ENCODE data around the gene FABP6. TPM values are rescaled to one million over a fixed set of nuclear protein-coding genes. Genes with fewer than 3 reads are reported as not detected.
A peak's percentile ranks its signal among the peaks of the same experiment; 100 is the strongest.
"Not testable (repeated sequence)": the region's sequence is repeated elsewhere in the genome, so short reads cannot be mapped to it uniquely, and the experiment has no call there.

FABP6 gene
- total RNA-seq, 2 experiments from 2014 or later = not detected

- Mint-ChIP-seq H3K27me3 (ENCODE audit: low read depth) (no peaks in the 10 kb centered on the region), H3K4me3 (no peak overlapping the region), H3K36me3 (ENCODE audit: low read depth) (no peaks in the 10 kb centered on the region), H3K4me1 (ENCODE audit: low read depth) (no peaks in the 10 kb centered on the region), H3K27ac (no peak overlapping the region), H3K9me3 (no peaks in the 10 kb centered on the region)
- CTCF ChIA-PET = interaction anchor here (0.6 to 1.1 kb wide), 3 partner anchors 35 to 115 kb away, joined by 3 to 4 read pairs (median 3); no protein-coding TSS in a partner anchor
- intact Hi-C loops (cut with micrococcal nuclease) = no loop called here
- peak; percentile 17 for DNase-seq
Measured at GRCh38 chr5:160230686-160231527, 1.6 kb downstream of the FABP6 start.

GRCh38 chr5:160231783-160232342 is 2.6 kb downstream of the FABP6 start:
- Mint-ChIP-seq H3K27ac (no peak overlapping the region), H3K4me3 (no peak overlapping the region), H3K9me3 (no peaks in the 10 kb centered on the region), H3K27me3 (ENCODE audit: low read depth) (no peaks in the 10 kb centered on the region), H3K4me1 (ENCODE audit: low read depth) (no peaks in the 10 kb centered on the region), H3K36me3 (ENCODE audit: low read depth) (no peaks in the 10 kb centered on the region)
- DNase-seq = peak; percentile 6
- intact Hi-C loops (cut with micrococcal nuclease) = no loop called here
- CTCF ChIA-PET = interaction anchor here (0.6 to 0.7 kb wide), 2 partner anchors 50 to 599 kb away, joined by 3 to 4 read pairs; no protein-coding TSS in a partner anchor

- DNase-seq = no peak
- Mint-ChIP-seq H3K9me3 (no peaks in the 10 kb centered on the region), H3K4me1 (ENCODE audit: low read depth) (no peaks in the 10 kb centered on the region), H3K27ac (no peak overlapping the region), H3K36me3 (ENCODE audit: low read depth) (no peaks in the 10 kb centered on the region), H3K27me3 (ENCODE audit: low read depth) (no peaks in the 10 kb centered on the region), H3K4me3 (no peak overlapping the region)
- intact Hi-C loops (cut with micrococcal nuclease) = no loop called here
- CTCF ChIA-PET = interaction anchor here (0.8 kb wide), 1 partner anchor 10 kb away, joined by 3 read pairs; no protein-coding TSS in a partner anchor
Measured at GRCh38 chr5:160233215-160233614, 3.9 kb downstream of the FABP6 start.

- Mint-ChIP-seq H3K36me3 (ENCODE audit: low read depth) (no peaks in the 10 kb centered on the region), H3K27me3 (ENCODE audit: low read depth) (no peaks in the 10 kb centered on the region), H3K9me3 (no peaks in the 10 kb centered on the region), H3K4me3 (no peak overlapping the region), H3K27ac (no peak overlapping the region), H3K4me1 (ENCODE audit: low read depth) (no peaks in the 10 kb centered on the region)
- intact Hi-C loops (cut with micrococcal nuclease) = no loop called here
- CTCF ChIA-PET = no interaction called here
- DNase-seq = no peak
Measured at GRCh38 chr5:160235731-160236130, 6.4 kb downstream of the FABP6 start.

GRCh38 chr5:160237571-160238093 is 8.3 kb downstream of the FABP6 start:
- H3K4me3 Mint-ChIP-seq = no peak overlapping the region
- CTCF ChIA-PET = no interaction called here

GRCh38 chr5:160240350-160240749 is 11.0 kb downstream of the FABP6 start:
- Mint-ChIP-seq H3K27me3 (ENCODE audit: low read depth) (no peaks in the 10 kb centered on the region), H3K36me3 (ENCODE audit: low read depth) (no peaks in the 10 kb centered on the region), H3K4me1 (ENCODE audit: low read depth) (no peaks in the 10 kb centered on the region), H3K9me3 (no peaks in the 10 kb centered on the region), H3K27ac (no peak overlapping the region), H3K4me3 (no peak overlapping the region)
- intact Hi-C loops (cut with micrococcal nuclease) = no loop called here
- DNase-seq = no peak
- CTCF ChIA-PET = interaction anchor here (0.7 kb wide), 1 partner anchor 32 kb away, joined by 6 read pairs; no protein-coding TSS in a partner anchor

More at GRCh38 chr5:160237571-160238093, 8.3 kb downstream of the FABP6 start:
- Mint-ChIP-seq H3K27ac (no peak overlapping the region), H3K27me3 (ENCODE audit: low read depth) (no peaks in the 10 kb centered on the region), H3K36me3 (ENCODE audit: low read depth) (no peaks in the 10 kb centered on the region), H3K9me3 (no peaks in the 10 kb centered on the region), H3K4me1 (ENCODE audit: low read depth) (no peaks in the 10 kb centered on the region)
- intact Hi-C loops (cut with micrococcal nuclease) = no loop called here
- no peak for DNase-seq

GRCh38 chr5:160242145-160242544 is 12.8 kb downstream of the FABP6 start:
- H3K4me1 Mint-ChIP-seq (ENCODE audit: low read depth) = no peaks in the 10 kb centered on the region
- intact Hi-C loops (cut with micrococcal nuclease) = no loop called here
- H3K36me3 Mint-ChIP-seq (ENCODE audit: low read depth) = no peaks in the 10 kb centered on the region
- H3K27ac Mint-ChIP-seq = no peak overlapping the region
- no peak overlapping the region for H3K4me3 Mint-ChIP-seq
- no peaks in the 10 kb centered on the region for H3K9me3 Mint-ChIP-seq
- no peaks in the 10 kb centered on the region for H3K27me3 Mint-ChIP-seq (ENCODE audit: low read depth)
- CTCF ChIA-PET = interaction anchor here (0.6 to 1.0 kb wide), 2 partner anchors 29 to 103 kb away, joined by 3 to 5 read pairs; no protein-coding TSS in a partner anchor
- DNase-seq = no peak

GRCh38 chr5:160245506-160246086 is 16.3 kb downstream of the FABP6 start:
- no peak for DNase-seq
- CTCF ChIA-PET = interaction anchor here (0.9 to 1.0 kb wide), 2 partner anchors 46 to 97 kb away, joined by 3 to 4 read pairs; no protein-coding TSS in a partner anchor
- intact Hi-C loops (cut with micrococcal nuclease) = no loop called here
- H3K9me3 Mint-ChIP-seq = no peaks in the 10 kb centered on the region
- no peak overlapping the region for H3K27ac Mint-ChIP-seq
- H3K4me3 Mint-ChIP-seq = no peak overlapping the region
- no peaks in the 10 kb centered on the region for H3K36me3 Mint-ChIP-seq (ENCODE audit: low read depth)
- no peaks in the 10 kb centered on the region for H3K4me1 Mint-ChIP-seq (ENCODE audit: low read depth)
- H3K27me3 Mint-ChIP-seq (ENCODE audit: low read depth) = no peaks in the 10 kb centered on the region

GRCh38 chr5:160249570-160249969 is 20.3 kb downstream of the FABP6 start:
- DNase-seq; CTCF ChIA-PET; H3K4me3 Mint-ChIP-seq; H3K4me1 Mint-ChIP-seq (ENCODE audit: low read depth); H3K27ac Mint-ChIP-seq; H3K36me3 Mint-ChIP-seq (ENCODE audit: low read depth); intact Hi-C loops (cut with micrococcal nuclease); H3K9me3 Mint-ChIP-seq; H3K27me3 Mint-ChIP-seq (ENCODE audit: low read depth): not testable (repeated sequence)

GRCh38 chr5:160250226-160250625 is 20.9 kb downstream of the FABP6 start:
- H3K4me3 Mint-ChIP-seq = no peak overlapping the region
- no peak overlapping the region for H3K27ac Mint-ChIP-seq
- no peaks in the 10 kb centered on the region for H3K36me3 Mint-ChIP-seq (ENCODE audit: low read depth)
- no peaks in the 10 kb centered on the region for H3K4me1 Mint-ChIP-seq (ENCODE audit: low read depth)
- no peak for DNase-seq
- H3K27me3 Mint-ChIP-seq (ENCODE audit: low read depth) = no peaks in the 10 kb centered on the region
- no peaks in the 10 kb centered on the region for H3K9me3 Mint-ChIP-seq
- CTCF ChIA-PET = interaction anchor here (0.6 to 1.1 kb wide), 2 partner anchors 95 to 189 kb away, joined by 3 read pairs; no protein-coding TSS in a partner anchor
- intact Hi-C loops (cut with micrococcal nuclease) = no loop called here

GRCh38 chr5:160250826-160251225 is 21.5 kb downstream of the FABP6 start:
- Mint-ChIP-seq H3K4me1 (ENCODE audit: low read depth) (no peaks in the 10 kb centered on the region), H3K4me3 (no peak overlapping the region), H3K27ac (no peak overlapping the region), H3K27me3 (ENCODE audit: low read depth) (no peaks in the 10 kb centered on the region), H3K9me3 (no peaks in the 10 kb centered on the region), H3K36me3 (ENCODE audit: low read depth) (no peaks in the 10 kb centered on the region)
- CTCF ChIA-PET = interaction anchor here (0.6 to 1.1 kb wide), 2 partner anchors 94 to 190 kb away, joined by 3 read pairs; no protein-coding TSS in a partner anchor
- intact Hi-C loops (cut with micrococcal nuclease) = no loop called here
- DNase-seq = no peak

- no peak for DNase-seq
- no peaks in the 10 kb centered on the region for H3K27me3 Mint-ChIP-seq (ENCODE audit: low read depth)
- H3K4me3 Mint-ChIP-seq = no peak overlapping the region
- H3K27ac Mint-ChIP-seq = no peak overlapping the region
- CTCF ChIA-PET = no interaction called here
- H3K4me1 Mint-ChIP-seq (ENCODE audit: low read depth) = no peaks in the 10 kb centered on the region
- H3K36me3 Mint-ChIP-seq (ENCODE audit: low read depth) = no peaks in the 10 kb centered on the region
- H3K9me3 Mint-ChIP-seq = no peaks in the 10 kb centered on the region
- intact Hi-C loops (cut with micrococcal nuclease) = no loop called here
Measured at GRCh38 chr5:160251406-160252155, 22.3 kb downstream of the FABP6 start.
